Ishikawa (cell line): ENCODE measurements around the gene TNIP1.

ENCODE experiments used
- CEBPB ChIP-seq: IDR thresholded peaks from 2 replicates; pipeline ENCODE4 v1.6.1; 2012
- CREB1 ChIP-seq: IDR thresholded peaks from 2 replicates; pipeline ENCODE4 v1.6.1; 2012; ENCODE audit warnings: low read depth
- EGR1 ChIP-seq: IDR thresholded peaks from 2 replicates; pipeline ENCODE4 v1.6.1; 2012
- EP300 ChIP-seq: IDR thresholded peaks from 2 replicates; pipeline ENCODE4 v1.6.1; 2012; ENCODE audit warnings: borderline replicate concordance
- FOXM1 ChIP-seq: IDR thresholded peaks from 2 replicates; pipeline ENCODE4 v1.6.1; 2012; ENCODE audit warnings: low read depth, borderline replicate concordance
- MAX ChIP-seq: IDR thresholded peaks from 2 replicates; pipeline ENCODE4 v1.6.1; 2012
- NFIC ChIP-seq: IDR thresholded peaks from 2 replicates; pipeline ENCODE4 v1.6.1; 2012
- RAD21 ChIP-seq: IDR thresholded peaks from 2 replicates; pipeline ENCODE4 v1.6.1; 2012; ENCODE audit warnings: low read depth
- REST ChIP-seq: IDR thresholded peaks from 2 replicates; pipeline ENCODE4 v1.6.1; 2012; ENCODE audit warnings: low read depth, mild to moderate bottlenecking
- TAF1 ChIP-seq: IDR thresholded peaks from 2 replicates; pipeline ENCODE4 v1.6.1; 2012; ENCODE audit warnings: low read depth, mild to moderate bottlenecking
- TCF12 ChIP-seq: IDR thresholded peaks from 2 replicates; pipeline ENCODE4 v1.6.1; 2012; ENCODE audit warnings: low read depth
- TEAD4 ChIP-seq: IDR thresholded peaks from 2 replicates; pipeline ENCODE4 v1.6.1; 2012
- USF1 ChIP-seq: IDR thresholded peaks from 2 replicates; pipeline ENCODE4 v1.6.1; 2012
- YY1 ChIP-seq: IDR thresholded peaks from 2 replicates; pipeline ENCODE4 v1.6.1; 2012; ENCODE audit warnings: low read depth
- ZBTB7A ChIP-seq: IDR thresholded peaks from 2 replicates; pipeline ENCODE4 v1.6.1; 2012; ENCODE audit warnings: low read depth

Gene TNIP1

GRCh38 chr5:151040211-151040747, 40.6 kb downstream of the TNIP1 start:
- TF ChIP-seq RAD21 (no peak), CEBPB (no peak), MAX (no peak), FOXM1 (no peak), TCF12 (no peak), ZBTB7A (no peak)

- TF ChIP-seq REST = no peak
Measured at GRCh38 chr5:151039665-151040064, 41.2 kb downstream of the TNIP1 start.

- no peak for TF ChIP-seq ZBTB7A
- TF ChIP-seq TAF1 = no peak
- TF ChIP-seq REST = no peak
- TF ChIP-seq TEAD4 = no peak
- no peak for TF ChIP-seq CREB1
- TF ChIP-seq EGR1 = no peak
- TF ChIP-seq TCF12 = no peak
- TF ChIP-seq RAD21 = no peak
Measured at GRCh38 chr5:151038801-151039238, 42.0 kb downstream of the TNIP1 start.

- TF ChIP-seq TAF1 (no peak), REST (no peak), CEBPB (no peak), FOXM1 (no peak), ZBTB7A (no peak), RAD21 (no peak), YY1 (no peak), EP300 (no peak), EGR1 (no peak), TEAD4 (no peak), NFIC (no peak), USF1 (no peak), MAX (no peak), TCF12 (no peak), CREB1 (no peak)
Measured at GRCh38 chr5:151038412-151038745, 42.5 kb downstream of the TNIP1 start.

GRCh38 chr5:151037561-151038411, 43.0 kb downstream of the TNIP1 start:
- TF ChIP-seq REST (no peak), NFIC (no peak), TAF1 (no peak)
